BLaER1 (cell line): ENCODE measurements around the gene HDLBP.

Experiments
- H3K27ac ChIP-seq: shearing (Covaris generic); formaldehyde crosslinking; 2 replicates; pipeline ENCODE4 v1.8.1; 2022
- H3K27me3 ChIP-seq: shearing (Covaris generic); formaldehyde crosslinking; 2 replicates; pipeline ENCODE4 v1.8.1; 2022
- H3K36me3 ChIP-seq: shearing (Covaris generic); formaldehyde crosslinking; 2 replicates; pipeline ENCODE4 v1.8.1; 2022
- H3K4me1 ChIP-seq: shearing (Covaris generic); formaldehyde crosslinking; 2 replicates; pipeline ENCODE4 v1.8.1; 2022
- H3K4me2 ChIP-seq: shearing (Covaris generic); formaldehyde crosslinking; 2 replicates; pipeline ENCODE4 v1.8.1; 2022
- H3K4me3 ChIP-seq: shearing (Covaris generic); formaldehyde crosslinking; 2 replicates; pipeline ENCODE4 v1.8.1; 2022
- H3K9ac ChIP-seq: shearing (Covaris generic); formaldehyde crosslinking; 2 replicates; pipeline ENCODE4 v1.8.1; 2022
- H3K9me3 ChIP-seq: shearing (Covaris generic); formaldehyde crosslinking; 2 replicates; pipeline ENCODE4 v1.8.1; 2022
- H4K20me1 ChIP-seq: shearing (Covaris generic); formaldehyde crosslinking; 2 replicates; pipeline ENCODE4 v1.8.1; 2022
- Cebpa-rat ChIP-seq: shearing (Covaris generic); IDR thresholded peaks from 2 replicates; pipeline ENCODE4 v1.8.1; 2022

The HDLBP gene

DNA sequence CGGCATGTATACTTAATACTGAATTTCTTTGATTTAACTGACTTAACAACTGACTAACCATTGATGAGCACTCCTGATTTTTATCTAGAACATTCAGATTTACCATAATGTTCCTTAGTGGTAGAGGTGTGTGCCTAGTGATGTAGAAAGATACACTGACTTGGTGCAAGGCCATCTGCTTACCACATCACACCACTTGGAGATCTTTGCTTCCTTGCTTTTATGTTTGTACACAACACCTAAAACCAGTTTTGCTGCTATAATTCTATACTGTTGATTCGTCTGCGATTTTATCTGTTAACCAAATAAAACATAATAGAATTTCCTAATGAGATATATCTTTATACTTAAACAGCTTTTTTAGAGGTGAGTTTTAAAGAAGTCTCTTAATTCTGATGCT is 36.8 kb upstream of the HDLBP start:
- peaks cover 62% of the 10 kb centered on the region for H4K20me1 ChIP-seq
- no peak overlapping the region for H3K4me2 ChIP-seq
- no peaks in the 10 kb centered on the region for H3K9me3 ChIP-seq
- no peak overlapping the region for H3K4me3 ChIP-seq
- H3K9ac ChIP-seq: no peak overlapping the region
- no peak for TF ChIP-seq Cebpa-rat
- H3K27ac ChIP-seq: no peak overlapping the region
- H3K27me3 ChIP-seq: no peaks in the 10 kb centered on the region
- peaks cover 13% of the 10 kb centered on the region for H3K4me1 ChIP-seq
- H3K36me3 ChIP-seq: peaks cover 81% of the 10 kb centered on the region

DNA sequence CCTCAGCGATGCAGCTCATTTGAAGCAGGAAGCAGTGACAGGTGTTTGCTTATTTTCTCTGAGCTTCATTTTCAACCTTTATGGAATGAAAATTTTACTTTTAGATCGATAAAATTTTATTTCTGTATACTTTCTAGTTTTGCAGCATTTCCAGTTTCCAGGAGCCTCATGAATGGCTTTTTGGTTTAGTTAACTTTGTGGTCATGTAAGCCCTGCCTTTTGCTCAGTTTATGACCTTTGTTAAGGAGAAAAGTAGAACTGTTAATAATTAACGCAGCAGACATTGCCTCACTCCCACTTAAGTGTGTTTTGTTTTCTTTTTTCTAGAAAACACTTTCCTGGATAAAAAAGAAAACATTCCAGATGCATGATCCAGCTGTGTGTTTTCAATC is 36.2 kb upstream of the HDLBP start:
- TF ChIP-seq Cebpa-rat: no peak
- no peak overlapping the region for H3K4me3 ChIP-seq
- peaks cover 86% of the 10 kb centered on the region for H3K36me3 ChIP-seq
- H3K27ac ChIP-seq: no peak overlapping the region
- H3K9me3 ChIP-seq: no peaks in the 10 kb centered on the region
- H3K27me3 ChIP-seq: no peaks in the 10 kb centered on the region
- H4K20me1 ChIP-seq: peaks cover 62% of the 10 kb centered on the region
- H3K4me2 ChIP-seq: no peak overlapping the region
- H3K4me1 ChIP-seq: peaks cover 8% of the 10 kb centered on the region
- H3K9ac ChIP-seq: no peak overlapping the region

DNA sequence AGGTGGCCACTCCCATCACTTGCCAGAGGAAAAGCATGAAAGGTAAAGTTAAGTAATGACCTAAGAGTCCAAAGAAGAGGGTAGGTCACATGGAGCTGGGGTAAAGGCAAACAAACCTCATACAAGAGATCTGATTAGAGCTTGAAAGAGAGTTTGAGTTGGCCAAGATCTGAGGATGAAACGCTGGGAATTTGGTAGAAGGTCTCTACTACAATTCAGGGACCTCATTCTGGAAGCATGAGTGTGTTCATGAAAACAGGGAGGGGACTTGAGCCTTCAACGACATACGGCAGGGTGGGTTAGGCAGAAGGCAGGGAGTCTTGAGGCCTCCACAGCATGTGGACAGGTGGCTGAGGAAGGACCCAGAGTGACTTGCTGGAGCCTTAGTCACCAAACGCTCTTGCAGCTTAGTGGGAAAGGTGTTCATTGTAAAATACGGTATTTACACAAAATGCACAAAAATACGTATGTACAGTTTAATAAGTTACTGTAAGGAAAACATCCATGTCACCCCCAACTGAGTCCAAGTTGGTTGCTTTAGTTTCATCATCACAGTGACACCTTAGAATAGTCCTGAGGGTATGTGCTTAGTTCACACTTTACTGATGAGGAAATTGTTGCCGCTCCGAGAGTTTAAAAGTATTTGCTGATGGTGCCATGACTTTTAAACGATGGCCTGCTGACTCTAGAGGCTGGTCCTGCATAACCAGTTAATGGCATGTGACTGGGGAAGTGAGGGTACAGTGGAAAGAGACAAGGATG is 35.6 kb upstream of the HDLBP start:
- Histone ChIP-seq H3K4me3 (no peak overlapping the region), H3K4me1 (peaks cover 7% of the 10 kb centered on the region), H3K9ac (no peak overlapping the region), H3K36me3 (peaks cover 92% of the 10 kb centered on the region), H3K27me3 (no peaks in the 10 kb centered on the region), H3K9me3 (no peaks in the 10 kb centered on the region), H4K20me1 (peaks cover 63% of the 10 kb centered on the region), H3K27ac (no peak overlapping the region), H3K4me2 (no peak overlapping the region)
- TF ChIP-seq Cebpa-rat: no peak

GRCh38 chr2:241350530-241350877 is 35.0 kb upstream of the HDLBP start:
- no peak overlapping the region for H3K4me3 ChIP-seq
- no peaks in the 10 kb centered on the region for H3K27me3 ChIP-seq
- H3K9ac ChIP-seq: no peak overlapping the region
- TF ChIP-seq Cebpa-rat: no peak
- H4K20me1 ChIP-seq: peaks cover 69% of the 10 kb centered on the region
- H3K4me1 ChIP-seq: peaks cover 7% of the 10 kb centered on the region
- peaks cover 98% of the 10 kb centered on the region for H3K36me3 ChIP-seq
- no peak overlapping the region for H3K27ac ChIP-seq
- H3K4me2 ChIP-seq: no peak overlapping the region
- no peaks in the 10 kb centered on the region for H3K9me3 ChIP-seq

DNA sequence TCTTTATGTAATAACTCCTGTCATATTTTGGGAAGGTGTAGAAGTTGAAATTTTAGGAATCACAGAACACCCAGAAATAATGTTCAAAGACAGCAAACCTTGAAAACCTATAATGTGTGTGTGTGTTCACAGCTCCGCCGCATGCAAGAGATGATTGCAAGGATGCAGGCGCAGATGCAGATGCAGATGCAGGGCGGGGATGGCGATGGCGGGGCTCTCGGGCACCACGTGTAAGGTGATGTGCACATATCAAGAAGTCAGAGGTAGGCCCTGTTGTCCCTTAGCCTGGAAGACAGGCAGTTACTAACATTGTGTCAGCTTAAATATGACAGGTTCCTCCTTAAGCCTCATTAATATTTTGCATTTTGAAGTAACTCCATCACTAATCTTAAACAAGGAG is 34.5 kb upstream of the HDLBP start:
- Histone ChIP-seq H3K27ac (no peak overlapping the region), H3K36me3 (peaks cover 100% of the 10 kb centered on the region), H3K9ac (no peak overlapping the region), H3K4me3 (no peak overlapping the region), H3K4me1 (peaks cover 4% of the 10 kb centered on the region), H3K9me3 (no peaks in the 10 kb centered on the region), H3K27me3 (no peaks in the 10 kb centered on the region), H3K4me2 (no peak overlapping the region), H4K20me1 (peaks cover 70% of the 10 kb centered on the region)
- no peak for TF ChIP-seq Cebpa-rat

GRCh38 chr2:241344925-241345651 is 29.6 kb upstream of the HDLBP start:
- H3K36me3 ChIP-seq: peaks cover 100% of the 10 kb centered on the region
- no peak overlapping the region for H3K4me3 ChIP-seq
- H3K27me3 ChIP-seq: no peaks in the 10 kb centered on the region
- peaks cover 66% of the 10 kb centered on the region for H4K20me1 ChIP-seq
- no peaks in the 10 kb centered on the region for H3K9me3 ChIP-seq
- no peak overlapping the region for H3K4me2 ChIP-seq
- H3K9ac ChIP-seq: no peak overlapping the region
- TF ChIP-seq Cebpa-rat: no peak
- H3K27ac ChIP-seq: no peak overlapping the region
- no peaks in the 10 kb centered on the region for H3K4me1 ChIP-seq

DNA sequence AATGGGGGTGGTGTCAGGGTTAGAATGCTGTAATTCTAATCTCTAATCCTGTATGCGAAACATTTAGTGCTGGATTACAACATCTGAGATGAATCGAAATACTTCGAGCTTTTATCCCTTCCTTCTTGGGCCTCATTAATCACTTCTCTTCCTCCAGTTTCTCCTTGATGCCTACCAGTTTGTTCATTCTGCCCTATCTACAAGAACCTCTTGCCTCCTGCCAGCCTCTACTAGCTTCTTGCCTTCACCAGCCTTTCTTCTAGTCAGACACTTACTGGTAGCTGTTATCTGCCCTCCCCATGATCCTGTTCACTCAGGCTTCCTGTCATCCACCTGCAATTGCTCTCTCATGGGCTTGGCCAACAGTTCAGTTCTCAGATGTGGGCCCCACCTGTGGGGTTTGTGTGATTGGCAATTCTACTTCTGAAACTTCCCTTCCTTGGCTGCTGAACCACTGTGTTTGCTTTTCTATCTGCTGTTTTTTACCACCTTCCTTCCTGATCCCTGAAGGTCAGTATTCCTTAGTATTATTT is 25.2 kb upstream of the HDLBP start:
- no peak overlapping the region for H3K9ac ChIP-seq
- H3K4me3 ChIP-seq: no peak overlapping the region
- H3K4me1 ChIP-seq: peaks cover 7% of the 10 kb centered on the region; the same call in 1 of the 2 replicates
- no peaks in the 10 kb centered on the region for H3K9me3 ChIP-seq
- peaks cover 95% of the 10 kb centered on the region for H3K36me3 ChIP-seq
- no peak overlapping the region for H3K4me2 ChIP-seq
- no peak for TF ChIP-seq Cebpa-rat
- H4K20me1 ChIP-seq: peaks cover 86% of the 10 kb centered on the region
- no peak overlapping the region for H3K27ac ChIP-seq
- H3K27me3 ChIP-seq: no peaks in the 10 kb centered on the region

DNA sequence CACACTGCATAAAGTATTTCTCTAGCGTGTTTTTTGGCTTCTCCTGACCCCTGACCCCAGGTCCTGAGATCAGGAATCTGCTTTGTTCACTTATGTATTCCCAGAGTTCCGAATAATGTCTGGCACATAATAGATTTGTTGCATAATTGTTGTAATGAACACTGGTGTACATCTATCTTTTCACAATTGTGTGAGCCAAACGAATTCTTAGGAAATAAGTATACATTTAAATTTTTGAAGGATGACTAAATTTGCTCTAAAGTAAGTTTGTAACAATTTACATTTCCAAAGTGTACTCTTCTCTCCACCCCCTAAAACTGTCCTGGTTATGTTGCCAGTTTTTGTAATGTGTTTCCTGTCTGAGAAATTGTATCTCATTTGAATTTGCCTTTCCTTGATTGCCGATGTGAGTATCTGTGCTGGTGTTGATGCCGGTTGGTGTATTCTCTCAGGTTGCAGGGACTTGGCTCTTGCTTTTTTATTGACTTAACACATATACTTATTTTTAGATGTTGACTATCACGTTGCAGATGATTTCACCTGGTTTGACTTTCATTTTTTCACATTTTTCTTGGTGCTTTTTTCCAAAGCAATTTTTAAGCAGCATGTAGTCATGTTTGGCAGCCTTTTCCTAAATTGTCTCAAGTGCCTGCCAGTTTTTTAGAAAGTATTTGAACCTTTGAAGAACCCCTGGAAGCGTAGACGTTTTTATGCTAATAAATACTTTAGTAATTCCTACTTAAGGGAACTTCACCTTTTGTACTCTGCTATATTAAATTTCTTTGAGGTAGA is 24.6 kb upstream of the HDLBP start:
- Histone ChIP-seq H3K4me2 (no peak overlapping the region), H3K4me3 (no peak overlapping the region)

DNA sequence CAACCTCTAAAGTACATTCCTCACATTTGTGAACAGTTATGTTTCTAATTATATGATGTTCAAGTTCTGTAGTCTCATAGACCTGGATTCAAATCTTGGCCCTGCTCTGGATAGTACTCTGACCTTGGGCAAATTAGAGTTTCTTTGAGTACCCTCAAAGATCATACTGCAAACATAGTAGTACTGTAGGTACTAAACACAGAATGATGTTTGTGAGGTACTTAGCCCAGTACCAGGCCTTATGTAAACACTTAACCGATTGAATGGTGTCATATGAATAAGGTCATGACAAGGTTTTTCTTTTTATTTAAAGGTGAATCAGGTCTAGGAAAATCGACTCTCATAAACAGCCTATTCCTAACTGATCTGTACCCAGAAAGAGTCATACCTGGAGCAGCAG is 19.3 kb upstream of the HDLBP start:
- Histone ChIP-seq H4K20me1 (peaks cover 91% of the 10 kb centered on the region), H3K4me2 (no peak overlapping the region), H3K27me3 (no peaks in the 10 kb centered on the region), H3K9ac (no peak overlapping the region), H3K27ac (no peak overlapping the region), H3K4me3 (no peak overlapping the region), H3K9me3 (no peaks in the 10 kb centered on the region), H3K36me3 (peaks cover 89% of the 10 kb centered on the region), H3K4me1 (peaks cover 10% of the 10 kb centered on the region; the same call in 1 of the 2 replicates)
- TF ChIP-seq Cebpa-rat: no peak

More for the DNA sequence above, 24.6 kb upstream of the HDLBP start:
- Histone ChIP-seq H3K4me1 (peaks cover 10% of the 10 kb centered on the region; the same call in 1 of the 2 replicates), H4K20me1 (peaks cover 86% of the 10 kb centered on the region), H3K9me3 (no peaks in the 10 kb centered on the region), H3K36me3 (peaks cover 95% of the 10 kb centered on the region), H3K27me3 (no peaks in the 10 kb centered on the region), H3K9ac (no peak overlapping the region), H3K27ac (no peak overlapping the region)
- no peak for TF ChIP-seq Cebpa-rat

GRCh38 chr2:241330616-241330981 is 15.1 kb upstream of the HDLBP start:
- Histone ChIP-seq H3K4me3 (no peak overlapping the region), H3K27me3 (no peaks in the 10 kb centered on the region), H3K27ac (no peak overlapping the region), H4K20me1 (peaks cover 99% of the 10 kb centered on the region), H3K36me3 (peaks cover 93% of the 10 kb centered on the region), H3K4me1 (peaks cover 2% of the 10 kb centered on the region; the same call in 1 of the 2 replicates), H3K9me3 (no peaks in the 10 kb centered on the region), H3K9ac (no peak overlapping the region), H3K4me2 (no peak overlapping the region)
- no peak for TF ChIP-seq Cebpa-rat
